ENCODE data around the gene RPUSD1.

- TF ChIP-seq GATA2 (IDR thresholded peaks at IDR 0.05; ENCODE audit: low read depth, low read length), result no peak
- TF ChIP-seq GATA3 (IDR thresholded peaks at IDR 0.05; ENCODE audit: low read depth, low read length), result no peak
Observed at GRCh38 chr16:779561-779960, 8.6 kb downstream of the RPUSD1 start.
